HG03159 (cell line): ENCODE results near the gene DIP2B.
"Not testable (repeated sequence)": the region's sequence is repeated elsewhere in the genome, so short reads cannot be mapped to it uniquely, and the experiment has no call there.

Source experiments
- ATAC-seq: cut with Tn5 transposase; IDR thresholded peaks from one replicate; pipeline ENCODE4 v1.9.1; 2021; ENCODE audit warnings: mild to moderate bottlenecking, moderate library complexity; ENCODE audit not compliant: unreplicated experiment

Gene DIP2B

DNA sequence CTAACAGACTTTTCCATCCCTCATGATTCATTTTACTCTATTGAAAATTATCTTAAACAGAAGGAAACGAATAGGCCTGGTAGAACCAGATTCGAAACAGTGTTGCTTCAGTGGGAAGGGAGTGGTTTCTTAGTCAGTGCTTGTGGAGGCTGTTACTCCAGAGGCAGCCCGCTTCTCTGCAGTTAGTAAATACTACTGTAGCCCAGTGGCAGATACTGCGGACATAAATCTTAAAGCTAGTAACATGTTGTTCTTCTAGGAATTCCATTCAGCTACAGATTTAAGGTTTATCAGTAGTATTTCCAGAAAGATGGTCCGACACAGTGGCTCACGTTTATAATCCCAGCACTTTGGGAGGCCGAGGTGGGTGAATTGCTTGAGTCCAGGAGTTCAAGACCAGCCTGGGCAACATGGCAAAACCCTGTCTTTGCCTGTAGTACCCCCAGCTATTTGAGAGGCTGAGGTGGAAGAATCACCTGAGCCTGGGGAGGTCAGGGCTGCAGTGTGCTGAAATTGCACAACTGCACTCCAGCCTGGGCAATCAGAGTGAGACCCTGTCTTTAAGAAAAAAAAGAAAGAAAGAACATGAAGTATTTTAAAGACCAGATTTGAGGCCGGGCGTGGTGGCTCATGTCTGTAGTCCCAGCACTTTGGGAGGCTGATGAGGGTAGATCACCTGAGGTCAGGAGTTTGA is 45.9 kb downstream of the DIP2B start:
- ATAC-seq = no peak

DNA sequence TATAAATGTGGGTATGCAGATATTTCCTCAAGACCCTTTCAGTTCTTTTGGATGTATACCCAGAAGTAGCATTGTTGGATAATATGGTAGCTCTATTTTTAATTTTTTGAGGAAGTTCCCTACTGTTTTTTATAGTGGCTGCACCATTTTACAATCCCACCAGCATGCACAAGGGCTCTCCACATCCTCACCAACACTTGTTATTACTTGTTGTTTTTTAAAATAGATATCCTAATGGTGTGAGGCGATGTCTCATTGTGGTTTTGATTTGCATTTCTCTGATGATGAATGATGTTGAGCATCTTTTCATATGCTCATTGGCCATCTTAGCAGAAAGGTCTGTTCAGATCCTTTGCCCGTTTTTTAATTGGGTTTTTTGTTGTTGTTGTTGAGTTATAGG is 47.1 kb downstream of the DIP2B start:
- ATAC-seq = no peak

DNA sequence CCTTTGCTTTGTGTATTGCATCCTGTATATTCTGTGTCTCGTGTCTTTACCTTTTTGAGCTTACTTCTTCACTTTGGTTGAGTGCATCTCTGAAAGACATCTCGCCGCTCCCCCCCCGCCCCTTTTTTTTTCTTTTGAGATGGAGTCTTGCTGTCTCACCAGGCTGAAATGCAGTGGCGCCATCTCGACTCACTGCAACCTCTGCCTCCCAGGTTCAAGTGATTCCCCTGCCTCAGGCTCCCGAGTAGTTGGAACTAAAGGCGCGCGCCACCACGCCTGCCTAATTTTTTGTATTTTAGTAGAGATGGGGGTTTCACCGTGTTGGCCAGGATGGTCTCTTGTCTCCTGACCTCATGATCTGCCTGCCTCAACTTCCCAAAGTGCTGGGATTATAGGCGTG is 49.9 kb downstream of the DIP2B start:
- ATAC-seq = no peak

DNA sequence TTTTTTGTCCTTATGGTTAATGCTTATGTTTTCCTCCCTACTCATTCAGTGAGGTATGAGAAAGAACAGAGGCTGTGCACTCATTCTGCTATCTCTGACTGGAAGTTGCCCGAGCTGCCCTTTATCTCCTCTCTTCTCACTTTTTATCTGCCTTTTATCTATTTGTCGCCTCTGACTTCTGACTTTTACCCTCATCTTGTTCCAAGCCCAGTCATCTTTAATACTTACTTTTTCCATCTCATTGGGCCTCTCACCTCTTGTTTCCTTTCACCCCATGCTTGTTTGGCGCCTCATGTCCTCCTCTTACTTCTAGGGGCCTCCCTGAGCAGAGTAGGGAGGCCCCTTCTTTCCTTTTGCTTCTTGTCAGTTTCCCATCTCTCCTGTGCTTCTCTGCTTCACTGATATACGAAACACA is 50.7 kb downstream of the DIP2B start:
- no peak for ATAC-seq

DNA sequence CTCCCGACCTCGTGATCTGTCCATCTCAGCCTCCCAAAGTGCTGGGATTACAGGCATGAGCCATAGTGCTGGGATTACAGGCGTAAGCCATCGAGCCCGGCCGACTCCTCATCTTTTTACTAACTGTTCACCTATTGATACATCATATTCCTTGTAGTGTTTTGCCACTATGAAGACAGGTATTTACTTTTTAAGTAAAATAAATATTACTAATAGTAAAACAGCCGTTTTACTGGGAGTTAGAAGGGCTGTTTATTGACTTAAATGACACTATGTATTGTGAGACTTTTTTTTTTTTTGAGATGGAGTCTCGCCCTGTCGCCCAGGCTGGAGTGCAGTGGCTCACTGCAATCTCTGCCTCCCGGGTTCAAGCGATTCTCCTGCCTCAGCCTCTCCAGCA is 51.5 kb downstream of the DIP2B start:
- ATAC-seq = no peak

DNA sequence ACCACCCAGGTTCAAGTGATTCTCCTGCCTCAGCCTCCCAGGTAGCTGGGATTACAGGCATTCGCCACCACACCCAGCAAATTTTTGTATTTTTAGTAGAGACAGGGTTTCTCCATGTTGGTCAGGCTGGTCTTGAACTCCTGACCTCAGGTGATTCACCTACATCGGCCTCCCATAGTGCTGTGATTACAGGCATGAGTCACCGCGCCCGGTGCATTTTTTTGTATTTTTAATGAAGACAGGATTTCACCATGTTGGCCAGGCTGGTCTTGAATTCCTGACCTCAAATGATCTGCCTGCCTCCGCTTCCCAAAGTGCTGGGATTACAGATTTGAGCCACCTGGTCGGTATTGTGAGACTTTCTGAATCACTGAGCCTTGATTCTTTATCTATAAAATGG is 52.0 kb downstream of the DIP2B start:
- not testable (repeated sequence) for ATAC-seq

DNA sequence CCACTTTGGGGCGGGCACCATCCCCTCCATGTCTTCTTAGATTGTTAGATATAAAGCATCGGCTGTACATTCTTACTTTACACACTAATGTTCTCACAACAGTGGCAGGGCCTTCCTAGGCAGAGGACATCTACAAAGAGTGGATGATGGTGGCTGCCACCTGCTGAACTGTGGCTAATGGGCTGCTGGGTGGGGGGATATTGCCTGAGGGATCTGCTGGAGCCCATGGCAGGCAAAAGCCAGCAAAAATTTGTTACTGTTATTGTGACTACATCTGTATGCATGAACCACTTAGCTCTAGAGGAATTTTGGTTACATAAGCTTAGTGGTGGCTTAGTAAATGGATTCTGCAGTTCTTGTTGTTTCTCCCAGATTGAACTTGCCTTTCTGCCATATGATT is 52.6 kb downstream of the DIP2B start:
- ATAC-seq = no peak

DNA sequence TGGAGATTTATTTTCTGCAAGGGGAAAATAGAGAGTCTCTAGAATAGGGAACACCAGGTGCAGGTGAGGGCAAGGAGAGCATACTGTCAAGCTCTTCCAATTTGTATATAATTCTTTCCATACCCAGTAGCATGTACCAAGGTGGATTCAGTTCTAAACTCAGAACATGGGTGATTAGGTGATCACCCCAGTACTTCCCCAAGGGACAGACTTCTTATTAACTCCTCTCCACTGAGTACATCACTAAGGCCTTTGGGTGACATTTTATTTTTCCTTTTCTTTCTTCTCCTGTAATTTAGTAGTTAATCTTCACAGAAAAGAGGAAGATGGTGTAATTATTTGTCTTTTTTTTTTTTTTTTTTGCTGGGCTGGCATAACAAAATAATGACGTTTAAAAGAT is 54.2 kb downstream of the DIP2B start:
- ATAC-seq = no peak

DNA sequence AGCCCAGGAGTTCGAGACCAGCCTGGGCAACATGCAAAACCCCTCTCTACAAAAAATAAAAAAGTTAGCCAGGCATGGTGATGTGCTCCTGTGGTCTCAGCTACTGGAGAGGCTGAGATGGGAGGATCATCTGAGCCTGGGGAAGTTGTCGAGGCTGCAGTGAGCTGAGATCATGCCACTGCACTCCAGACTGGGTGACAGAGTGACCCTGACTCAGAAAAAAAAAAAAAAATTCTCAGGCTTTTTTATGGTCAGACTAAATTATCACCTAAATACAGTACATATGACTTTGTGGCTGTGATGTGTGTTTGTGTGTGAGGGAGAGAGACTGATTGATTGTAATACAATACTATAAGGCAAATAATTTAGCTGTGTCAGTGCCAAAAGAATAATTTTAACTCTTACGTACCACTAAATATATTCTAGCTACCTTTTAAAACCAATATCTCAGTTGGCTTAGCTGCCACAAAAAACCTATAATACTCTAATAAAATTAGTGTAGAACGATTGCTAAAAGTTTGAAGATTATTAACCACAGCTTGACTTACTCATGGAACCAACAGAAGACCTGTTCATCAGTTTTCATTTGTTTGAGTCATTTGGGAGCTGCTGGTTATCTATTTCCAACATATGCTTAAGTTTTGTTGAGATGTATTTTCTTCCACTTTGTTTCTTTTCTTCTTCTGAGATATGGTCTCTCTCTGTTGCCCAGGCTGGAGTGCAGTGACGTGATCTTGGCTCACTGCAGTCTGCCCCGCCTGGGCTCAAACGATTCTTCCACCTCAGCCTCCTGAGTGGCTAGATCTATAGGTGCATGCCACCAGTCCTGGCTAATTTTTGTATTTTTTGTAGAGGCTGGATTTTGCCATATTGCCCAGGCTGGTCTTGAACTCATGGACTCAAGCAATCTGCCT is 58.0 kb downstream of the DIP2B start:
- ATAC-seq = no peak

DNA sequence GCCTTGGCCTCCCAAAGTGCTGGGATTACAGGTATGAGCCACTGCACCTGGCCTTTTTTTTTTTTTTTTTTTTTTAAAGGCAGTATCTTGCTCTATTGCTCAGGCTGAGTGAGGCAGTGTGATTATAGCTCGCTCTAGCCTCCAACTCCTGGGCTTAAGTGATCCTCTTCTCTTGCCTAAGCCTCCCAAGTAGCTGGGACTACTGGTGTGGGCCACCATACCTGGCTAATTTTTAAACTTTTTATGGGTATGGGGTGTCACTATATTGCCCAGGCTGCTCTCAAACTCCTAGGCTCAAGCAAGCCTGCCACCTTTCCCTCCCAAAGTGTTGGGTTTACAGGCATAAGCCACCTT is 58.6 kb downstream of the DIP2B start:
- ATAC-seq = no peak

DNA sequence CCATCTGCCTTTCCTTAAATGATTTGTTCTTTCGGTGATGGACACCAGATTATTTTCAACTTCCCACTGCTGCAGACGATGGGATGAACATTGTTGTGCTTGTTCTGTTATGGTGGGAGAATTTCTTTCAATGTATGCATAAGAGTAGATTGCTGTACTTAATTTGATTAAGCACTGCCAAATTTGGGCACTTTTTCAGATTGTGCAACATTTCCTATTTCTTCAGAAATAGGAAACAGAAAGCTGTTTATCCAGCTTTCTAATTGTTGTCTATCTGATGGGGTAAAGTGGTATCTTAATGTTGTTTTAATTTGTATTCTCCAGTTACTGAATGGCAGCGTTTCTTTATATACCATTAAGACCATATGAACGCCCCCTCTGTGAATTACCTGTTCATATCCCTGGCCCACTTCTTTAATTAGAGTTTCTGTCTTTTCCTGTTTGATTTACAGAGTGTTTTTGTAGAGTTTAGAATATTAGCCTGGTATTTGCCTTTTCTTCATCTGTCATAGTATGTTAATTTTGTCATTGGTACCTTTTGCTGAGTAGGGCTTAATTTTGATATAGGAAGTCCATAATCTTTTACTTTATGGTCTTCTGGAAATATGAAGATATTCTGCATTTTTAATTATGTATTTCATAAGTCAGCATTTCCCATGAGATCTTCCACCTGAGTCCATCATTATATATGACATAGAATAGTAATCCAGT is 59.6 kb downstream of the DIP2B start:
- ATAC-seq = no peak

DNA sequence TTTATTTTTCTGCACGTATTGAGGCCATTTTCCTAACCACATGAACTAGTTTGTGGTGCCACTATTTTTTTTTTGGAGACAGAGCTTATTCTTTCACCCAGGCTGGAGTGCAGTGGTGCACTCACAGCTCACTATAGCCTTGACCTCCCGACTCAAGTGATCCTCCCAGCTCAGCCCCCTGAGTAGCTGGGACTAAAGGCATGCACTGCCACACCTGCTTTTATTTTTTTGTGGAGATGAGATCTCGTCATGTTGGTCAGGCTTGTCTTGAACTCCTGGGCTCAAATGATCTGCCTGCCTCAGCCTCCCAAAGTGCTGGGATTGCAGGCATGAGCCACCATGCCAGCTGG is 60.1 kb downstream of the DIP2B start:
- ATAC-seq = no peak

DNA sequence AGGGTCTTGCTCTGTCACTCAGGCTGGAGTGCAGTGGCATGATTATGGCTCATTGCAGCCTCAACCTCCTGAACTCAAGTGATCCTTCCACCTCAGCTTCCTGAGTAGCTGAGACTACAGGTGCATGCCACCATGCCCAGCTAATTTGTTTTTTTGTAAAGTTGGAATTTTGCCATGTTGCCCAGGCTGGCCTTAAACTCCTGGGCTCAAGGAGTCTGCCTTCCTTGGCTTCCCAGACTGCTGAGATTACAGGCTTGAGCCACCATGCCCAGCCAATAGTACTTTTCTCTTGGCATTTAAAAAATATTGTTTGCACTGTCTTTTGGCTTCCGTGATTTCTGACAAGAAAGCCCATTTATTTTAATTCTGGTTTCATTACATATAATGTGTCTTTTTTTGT is 61.3 kb downstream of the DIP2B start:
- no peak for ATAC-seq

DNA sequence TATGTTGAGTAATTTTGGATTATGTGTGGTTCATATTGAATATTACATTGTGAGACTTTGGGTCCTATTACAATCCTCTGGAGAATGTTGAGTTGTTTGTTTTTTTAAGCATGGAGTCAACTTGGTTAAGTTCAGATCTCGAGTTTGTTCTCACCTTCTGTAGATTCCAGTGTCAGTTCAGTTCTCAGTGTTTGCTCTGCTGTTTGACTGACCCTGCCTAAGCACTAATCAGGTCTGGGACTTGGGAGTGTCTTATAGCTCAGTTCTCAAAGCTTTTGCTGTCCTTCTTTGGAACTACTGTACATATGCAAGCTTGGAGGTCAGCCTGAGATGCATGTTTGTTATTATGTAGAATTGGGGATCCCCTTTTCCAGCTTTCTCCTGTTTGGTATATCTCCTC is 63.1 kb downstream of the DIP2B start:
- no peak for ATAC-seq

DNA sequence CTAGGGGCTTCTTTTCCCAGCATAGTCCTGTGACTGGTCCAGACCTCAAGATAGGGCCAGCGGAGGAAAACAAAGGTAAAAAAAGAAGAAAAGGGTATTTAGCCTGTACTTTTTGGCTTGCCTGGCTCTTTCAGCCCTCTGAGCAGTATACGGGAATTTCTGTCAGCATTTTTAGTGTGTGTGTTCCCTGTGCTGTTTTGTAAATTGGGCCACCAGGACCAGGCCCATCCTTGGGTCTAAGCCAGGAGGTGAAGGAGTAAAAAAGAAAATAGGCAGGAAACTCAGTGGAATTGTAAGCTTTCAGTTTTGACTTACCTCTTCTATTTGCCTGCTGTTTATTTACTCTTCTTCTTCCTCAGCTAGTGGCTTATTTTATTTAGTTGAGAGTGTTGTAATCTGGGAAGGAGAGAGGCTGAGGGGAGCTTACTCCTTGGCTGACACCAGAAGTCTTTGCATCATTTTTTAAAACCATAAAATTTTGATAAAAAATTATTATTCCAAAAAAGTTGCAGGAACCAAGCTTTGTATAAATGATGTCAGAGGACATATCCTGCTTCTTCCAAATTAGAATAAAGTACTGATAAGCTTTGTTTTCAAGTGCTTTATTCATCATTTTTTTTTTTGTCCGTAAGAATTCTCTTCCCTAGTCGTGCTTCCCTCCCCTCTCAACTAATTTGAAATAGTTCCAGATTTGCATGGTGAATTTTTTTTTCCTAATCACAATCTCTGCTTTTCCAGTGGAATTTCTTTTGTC is 63.7 kb downstream of the DIP2B start:
- ATAC-seq = no peak

DNA sequence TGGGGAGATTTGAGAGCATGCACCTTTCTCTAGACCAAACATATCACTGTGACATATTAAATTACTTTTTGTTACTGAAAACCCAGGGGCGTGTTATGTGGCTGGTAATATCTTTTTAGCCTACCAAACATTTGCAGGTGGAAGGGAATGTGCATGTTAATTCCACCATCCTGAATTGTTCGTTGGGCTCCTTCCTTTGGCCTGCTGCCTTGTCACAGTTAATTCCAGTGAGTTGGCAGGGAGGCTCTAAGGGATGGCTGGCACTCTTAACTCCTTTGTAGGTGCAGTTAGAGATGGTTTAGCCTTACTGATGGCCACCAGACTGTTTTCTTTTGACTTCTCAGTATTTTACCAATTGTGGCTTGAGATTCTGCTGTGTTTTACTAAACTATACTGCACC is 64.5 kb downstream of the DIP2B start:
- ATAC-seq = no peak

DNA sequence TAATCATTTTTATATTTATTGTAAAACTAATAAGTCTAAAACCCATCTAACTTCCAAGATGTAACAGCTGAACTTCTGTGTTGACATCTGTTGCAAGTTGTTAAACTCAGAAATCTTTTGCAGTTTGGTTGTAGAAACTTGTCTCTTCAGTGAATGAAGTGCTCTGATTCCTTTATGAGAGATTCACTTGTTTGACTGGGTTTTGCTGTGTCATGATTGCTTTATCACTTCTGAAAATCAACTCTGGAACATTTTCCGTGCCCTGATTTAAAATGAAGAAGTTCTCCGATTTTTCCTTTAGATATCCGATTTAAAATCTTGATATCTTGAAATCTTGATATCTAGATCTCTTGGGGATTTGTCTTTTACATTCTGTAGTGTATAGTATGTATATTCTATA is 65.1 kb downstream of the DIP2B start:
- ATAC-seq = no peak

DNA sequence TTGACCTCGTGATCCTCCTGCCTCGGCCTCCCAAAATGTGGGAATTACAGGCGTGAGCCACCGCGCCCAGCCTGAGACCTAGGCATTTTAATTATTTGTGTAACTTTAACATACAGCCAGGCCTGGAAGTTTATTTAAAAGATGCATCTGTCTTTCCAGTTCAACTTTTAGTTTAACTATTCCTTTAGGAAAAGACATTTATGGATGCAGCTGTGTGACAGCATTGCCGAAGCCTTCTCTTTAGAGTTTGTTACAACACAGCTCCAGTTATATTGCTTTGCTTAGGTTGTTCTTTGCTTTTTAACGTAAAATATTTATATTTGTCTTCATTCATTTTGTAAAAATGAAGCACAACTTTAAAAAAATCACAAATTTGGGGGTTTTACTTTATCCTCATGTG is 67.0 kb downstream of the DIP2B start:
- ATAC-seq = no peak

DNA sequence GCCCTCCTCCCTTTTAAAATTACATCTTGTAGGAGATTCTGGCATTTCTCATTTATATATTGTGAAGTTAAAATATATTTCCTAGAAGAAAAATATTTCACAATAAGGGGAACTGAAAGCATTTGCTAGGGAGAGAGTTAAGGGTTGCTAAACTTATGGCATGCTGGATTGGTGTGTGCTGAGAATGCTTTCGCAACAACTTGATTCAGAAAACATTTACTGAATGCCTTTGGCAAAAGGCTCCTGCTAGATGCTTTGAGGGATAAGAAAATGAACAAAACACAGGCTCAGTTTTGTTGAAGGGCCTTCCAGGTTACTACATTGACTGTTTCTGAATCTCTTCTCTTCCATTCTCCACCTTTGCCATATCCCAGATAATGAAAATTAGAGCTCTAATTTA is 67.5 kb downstream of the DIP2B start:
- no peak for ATAC-seq

DNA sequence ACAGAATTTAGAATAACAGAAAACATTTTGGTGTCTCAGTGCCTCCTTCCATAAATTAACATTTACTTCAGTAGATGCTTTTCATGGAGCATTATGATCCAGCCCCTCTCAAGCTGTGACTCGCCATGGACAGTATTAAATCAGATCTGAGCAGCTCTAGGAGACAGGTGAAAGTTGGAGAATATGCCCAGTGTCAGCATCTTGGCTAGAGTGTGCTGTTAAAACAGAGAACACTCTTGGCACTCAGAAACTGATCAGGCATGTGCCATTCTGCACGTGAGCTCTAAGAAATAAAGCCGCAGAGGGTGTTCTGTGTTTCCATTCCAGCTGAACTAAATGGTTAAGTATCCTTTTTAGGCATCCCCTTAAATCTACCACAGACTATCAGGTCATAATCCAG is 68.0 kb downstream of the DIP2B start:
- ATAC-seq = no peak

DNA sequence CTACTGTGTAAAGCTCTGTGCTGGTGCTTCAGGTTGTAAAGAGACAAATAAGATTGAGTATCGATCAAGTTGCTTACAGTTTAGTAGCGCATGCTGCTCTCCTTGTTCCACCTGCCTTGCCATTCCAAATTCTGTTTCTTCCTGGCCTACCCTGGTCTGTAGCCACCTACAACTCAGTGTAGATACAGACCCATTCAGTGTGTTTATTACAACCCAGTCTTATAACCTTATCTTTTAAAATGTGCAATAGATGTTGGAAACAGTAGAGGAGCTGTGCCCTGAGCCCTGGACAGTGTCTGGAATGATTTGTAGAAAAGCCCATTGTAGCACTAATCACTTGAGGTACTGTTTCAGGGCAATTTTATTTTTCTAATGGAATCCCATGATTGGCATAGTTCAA is 68.5 kb downstream of the DIP2B start:
- ATAC-seq = no peak
